PC-3 (cell line): ENCODE results near the gene CCNY.

Experiments used
- CTCF ChIP-seq: fragments of 300-600 bp; sonication (generic); conservative IDR thresholded peaks from 2 replicates; pipeline ENCODE4 v1.5.1; 2017; ENCODE audit warnings: antibody characterized with exemption, low read depth, mild to moderate bottlenecking, low read length
- EZH2 ChIP-seq: fragments of 300-600 bp; sonication (generic); IDR thresholded peaks from one replicate; pipeline ENCODE4 v1.6.1; 2017; ENCODE audit warnings: antibody characterized with exemption, mild to moderate bottlenecking, low read length; ENCODE audit not compliant: unreplicated experiment
- EZH2phosphoT487 ChIP-seq: fragments of 300-600 bp; sonication (generic); IDR thresholded peaks from 2 replicates; pipeline ENCODE4 v1.6.1; 2018; ENCODE audit warnings: mild to moderate bottlenecking, antibody characterized with exemption, low read length, borderline replicate concordance

- TF ChIP-seq CTCF: peak; percentile 100
- no peak for TF ChIP-seq EZH2phosphoT487
- no peak for TF ChIP-seq EZH2
These were observed 277.4 kb downstream of the CCNY start for GRCh38 chr10:35613597-35614226.
